ENCODE results near the gene FAM124A.

FAM124A gene

GRCh38 chr13:51202477-51203046 is 19.6 kb upstream of the FAM124A start:
- no peak overlapping the region for H3K27ac ChIP-seq
- H3K9ac ChIP-seq: no peak overlapping the region
- H3K36me3 ChIP-seq (ENCODE audit: insufficient read depth): no peaks in the 10 kb centered on the region
- H3K4me2 ChIP-seq: no peak overlapping the region
- TF ChIP-seq CTCF (conservative IDR thresholded peaks at IDR 0.05; ENCODE audit: low read depth, low read length): no peak
- no peaks in the 10 kb centered on the region for H3K4me1 ChIP-seq (ENCODE audit: low read depth, poor library complexity, severe bottlenecking)
- H3K27me3 ChIP-seq (ENCODE audit: insufficient read depth, low read depth): no peaks in the 10 kb centered on the region
- no peaks in the 10 kb centered on the region for H4K20me1 ChIP-seq (ENCODE audit: insufficient read depth)
- no peaks in the 10 kb centered on the region for H3K79me2 ChIP-seq (ENCODE audit: insufficient read depth, low read depth)
- H2AFZ ChIP-seq (ENCODE audit: low read depth): no peak overlapping the region
- no peak overlapping the region for H3K4me3 ChIP-seq (IDR thresholded peaks at IDR 0.05; ENCODE audit: insufficient read depth, low read depth, low read length)

DNA sequence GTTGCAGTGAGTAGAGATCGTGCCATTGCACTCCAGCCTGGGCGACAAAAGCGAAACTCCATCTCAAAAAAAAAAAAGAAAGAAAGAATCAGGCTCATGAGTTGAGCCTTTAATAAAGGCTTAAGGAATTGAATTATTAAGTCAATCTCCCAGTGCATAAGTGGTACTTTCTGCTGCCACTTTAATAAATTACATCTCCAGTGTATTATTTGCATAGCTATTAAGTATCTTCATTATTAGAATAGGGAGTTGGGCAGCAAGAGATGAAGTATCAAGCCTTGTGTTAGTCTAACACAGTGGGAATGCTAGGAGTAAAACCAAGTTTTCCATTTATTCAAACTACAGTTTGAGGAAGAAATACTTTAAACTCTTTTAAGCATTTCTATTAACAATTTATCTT is 15.6 kb upstream of the FAM124A start:
- no peak overlapping the region for H3K9ac ChIP-seq
- no peaks in the 10 kb centered on the region for H3K36me3 ChIP-seq (ENCODE audit: insufficient read depth)
- H2AFZ ChIP-seq (ENCODE audit: low read depth): no peak overlapping the region
- no peak overlapping the region for H3K4me3 ChIP-seq (IDR thresholded peaks at IDR 0.05; ENCODE audit: insufficient read depth, low read depth, low read length)
- TF ChIP-seq CTCF (conservative IDR thresholded peaks at IDR 0.05; ENCODE audit: low read depth, low read length): no peak
- no peaks in the 10 kb centered on the region for H4K20me1 ChIP-seq (ENCODE audit: insufficient read depth)
- no peak overlapping the region for H3K27ac ChIP-seq
- no peaks in the 10 kb centered on the region for H3K4me1 ChIP-seq (ENCODE audit: low read depth, poor library complexity, severe bottlenecking)
- no peak overlapping the region for H3K4me2 ChIP-seq
- no peaks in the 10 kb centered on the region for H3K27me3 ChIP-seq (ENCODE audit: insufficient read depth, low read depth)
- H3K79me2 ChIP-seq (ENCODE audit: insufficient read depth, low read depth): no peaks in the 10 kb centered on the region

DNA sequence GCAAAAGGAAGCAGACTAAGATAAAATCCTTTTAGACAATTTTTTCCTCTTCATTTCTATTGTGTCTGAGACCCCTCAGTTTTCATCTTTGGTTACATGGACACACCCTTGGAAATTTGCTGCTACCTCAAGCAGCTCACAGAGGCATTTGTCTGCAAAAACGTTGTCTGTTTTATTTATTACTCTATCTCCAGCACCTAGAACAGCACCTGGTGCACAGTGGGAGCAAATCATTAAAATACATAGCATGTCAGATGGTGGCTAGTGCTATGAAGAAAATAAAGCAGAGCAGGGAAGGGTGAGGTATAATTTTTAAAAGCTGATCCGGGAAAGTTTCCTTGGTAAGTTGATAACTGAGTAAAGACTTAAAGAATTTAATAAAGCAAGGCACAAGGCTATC is 14.3 kb upstream of the FAM124A start:
- no peak overlapping the region for H2AFZ ChIP-seq (ENCODE audit: low read depth)
- H3K9ac ChIP-seq: no peak overlapping the region
- no peaks in the 10 kb centered on the region for H4K20me1 ChIP-seq (ENCODE audit: insufficient read depth)
- H3K79me2 ChIP-seq (ENCODE audit: insufficient read depth, low read depth): no peaks in the 10 kb centered on the region
- H3K4me2 ChIP-seq: no peak overlapping the region
- no peaks in the 10 kb centered on the region for H3K27me3 ChIP-seq (ENCODE audit: insufficient read depth, low read depth)
- no peak for TF ChIP-seq CTCF (conservative IDR thresholded peaks at IDR 0.05; ENCODE audit: low read depth, low read length)
- no peak overlapping the region for H3K27ac ChIP-seq
- H3K4me3 ChIP-seq (IDR thresholded peaks at IDR 0.05; ENCODE audit: insufficient read depth, low read depth, low read length): no peak overlapping the region
- H3K36me3 ChIP-seq (ENCODE audit: insufficient read depth): no peaks in the 10 kb centered on the region
- H3K4me1 ChIP-seq (ENCODE audit: low read depth, poor library complexity, severe bottlenecking): no peaks in the 10 kb centered on the region

DNA sequence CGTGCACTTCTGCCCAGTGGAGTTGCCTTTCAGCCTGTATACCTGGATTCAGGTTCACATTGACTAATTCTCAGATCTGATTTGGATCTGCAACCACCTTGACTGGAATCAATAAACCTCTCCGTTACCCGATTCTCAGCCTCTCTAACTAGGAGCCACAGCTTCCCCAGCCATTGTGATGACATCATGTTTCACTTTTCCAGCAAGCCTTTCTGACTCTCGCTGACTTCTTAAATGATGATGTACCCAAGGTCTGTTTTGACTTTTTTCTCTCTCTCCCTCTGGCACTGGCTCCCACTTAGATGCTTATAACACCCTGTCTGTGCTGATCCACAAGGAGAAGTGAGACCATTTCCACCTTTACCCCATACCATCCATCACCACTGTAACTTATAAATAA is 13.5 kb upstream of the FAM124A start:
- Histone ChIP-seq H3K4me1 (ENCODE audit: low read depth, poor library complexity, severe bottlenecking) (no peaks in the 10 kb centered on the region), H3K79me2 (ENCODE audit: insufficient read depth, low read depth) (no peaks in the 10 kb centered on the region), H3K27ac (no peak overlapping the region), H2AFZ (ENCODE audit: low read depth) (no peak overlapping the region), H3K4me3 (IDR thresholded peaks at IDR 0.05; ENCODE audit: insufficient read depth, low read depth, low read length) (no peak overlapping the region), H4K20me1 (ENCODE audit: insufficient read depth) (no peaks in the 10 kb centered on the region), H3K9ac (no peak overlapping the region), H3K4me2 (no peak overlapping the region), H3K36me3 (ENCODE audit: insufficient read depth) (no peaks in the 10 kb centered on the region), H3K27me3 (ENCODE audit: insufficient read depth, low read depth) (no peaks in the 10 kb centered on the region)
- TF ChIP-seq CTCF (conservative IDR thresholded peaks at IDR 0.05; ENCODE audit: low read depth, low read length): no peak

Data from KMS-11 (cell line).